ENCODE data around the gene NHS.
"Not testable (repeated sequence)": the region's sequence is repeated elsewhere in the genome, so short reads cannot be mapped to it uniquely, and the experiment has no call there.

Gene NHS

GRCh38 chrX:17549107-17549651 lies 174.2 kb downstream of the NHS start:
- no peak for DNase-seq (ENCODE audit: low read depth, low spot score)

- no peak for DNase-seq (ENCODE audit: low read depth, low spot score)
Measured at GRCh38 chrX:17550011-17550410, 175.0 kb downstream of the NHS start.

- DNase-seq (ENCODE audit: low read depth, low spot score) = no peak
Measured at GRCh38 chrX:17552044-17552650, 177.1 kb downstream of the NHS start.

GRCh38 chrX:17553469-17553868 lies 178.5 kb downstream of the NHS start:
- no peak for DNase-seq (ENCODE audit: low read depth, low spot score)

- DNase-seq (ENCODE audit: low read depth, low spot score) = no peak
Measured at GRCh38 chrX:17553961-17554482, 179.0 kb downstream of the NHS start.

GRCh38 chrX:17554914-17555313 lies 179.9 kb downstream of the NHS start:
- DNase-seq (ENCODE audit: low read depth, low spot score) = no peak

- DNase-seq (ENCODE audit: low read depth, low spot score) = no peak
Measured at GRCh38 chrX:17555846-17556245, 180.8 kb downstream of the NHS start.

- no peak for DNase-seq (ENCODE audit: low read depth, low spot score)
Measured at GRCh38 chrX:17559728-17560379, 184.9 kb downstream of the NHS start.

GRCh38 chrX:17560385-17560784 lies 185.4 kb downstream of the NHS start:
- DNase-seq (ENCODE audit: low read depth, low spot score) = no peak

- DNase-seq (ENCODE audit: low read depth, low spot score) = no peak
Measured at GRCh38 chrX:17563076-17563475, 188.1 kb downstream of the NHS start.

GRCh38 chrX:17563515-17563914 lies 188.5 kb downstream of the NHS start:
- DNase-seq (ENCODE audit: low read depth, low spot score) = no peak

GRCh38 chrX:17564689-17565409 lies 189.8 kb downstream of the NHS start:
- DNase-seq (ENCODE audit: low read depth, low spot score) = no peak

- no peak for DNase-seq (ENCODE audit: low read depth, low spot score)
Measured at GRCh38 chrX:17566740-17567139, 191.7 kb downstream of the NHS start.

- DNase-seq (ENCODE audit: low read depth, low spot score) = no peak
Measured at GRCh38 chrX:17567187-17567586, 192.2 kb downstream of the NHS start.

- no peak for DNase-seq (ENCODE audit: low read depth, low spot score)
Measured at GRCh38 chrX:17567821-17568220, 192.8 kb downstream of the NHS start.

GRCh38 chrX:17568804-17569203 lies 193.8 kb downstream of the NHS start:
- not testable (repeated sequence) for DNase-seq (ENCODE audit: low read depth, low spot score)

- DNase-seq (ENCODE audit: low read depth, low spot score) = no peak
Measured at GRCh38 chrX:17579026-17579425, 204.0 kb downstream of the NHS start.

- no peak for DNase-seq (ENCODE audit: low read depth, low spot score)
Measured at GRCh38 chrX:17580539-17581152, 205.6 kb downstream of the NHS start.

GRCh38 chrX:17581641-17582040 lies 206.6 kb downstream of the NHS start:
- DNase-seq (ENCODE audit: low read depth, low spot score) = no peak

- DNase-seq (ENCODE audit: low read depth, low spot score) = no peak
Measured at GRCh38 chrX:17584248-17584681, 209.3 kb downstream of the NHS start.

GRCh38 chrX:17585006-17585405 lies 210.0 kb downstream of the NHS start:
- DNase-seq (ENCODE audit: low read depth, low spot score) = no peak

GRCh38 chrX:17587366-17587765 lies 212.4 kb downstream of the NHS start:
- DNase-seq (ENCODE audit: low read depth, low spot score) = no peak
